Body of pancreas (tissue), 4 donors: ENCODE measurements around the gene P2RX3. TPM values are rescaled to one million over a fixed set of nuclear protein-coding genes. Genes with fewer than 3 reads are reported as not detected.
"Not testable (repeated sequence)": the region's sequence is repeated elsewhere in the genome, so short reads cannot be mapped to it uniquely, and the experiment has no call there.

Source experiments
- ATAC-seq: fragments of 150-250 bp; one replicate; pipeline ENCODE4 v1.9.1; 2016
- DNase-seq, 4 donors: peaks; one replicate each; pipeline ENCODE4 v3.0.0-alpha.2; 2019
- H3K27ac ChIP-seq, 4 donors: fragments of 200-600 bp; sonication (generic); 1 replicate in 3 of 4; 2 replicates in 1 of 4; pipeline versions ENCODE4 v1.5.1 to v1.6.1; 2016 to 2019; ENCODE audit warnings: mild to moderate bottlenecking in 1 of 4, mixed read lengths in 1 of 4, moderate library complexity in 1 of 4
- H3K27me3 ChIP-seq, 2 donors: fragments of 200-600 bp; sonication (generic); one replicate each; pipeline ENCODE4 v1.6.0; 2016; ENCODE audit warnings: mild to moderate bottlenecking in 1 of 2
- H3K36me3 ChIP-seq, 2 donors: fragments of 200-600 bp; sonication (generic); replicated peaks in 1 of 2; 2 replicates each; pipeline ENCODE4 v1.5.1; 2016; ENCODE audit warnings: low read depth in 2 of 2; ENCODE audit not compliant: insufficient read depth in 1 of 2
- H3K4me1 ChIP-seq: fragments of 200-600 bp; sonication (generic); one replicate; pipeline ENCODE4 v1.6.0; 2016
- H3K4me3 ChIP-seq, 2 donors: fragments of 200-600 bp; sonication (generic); 1 replicate in 1 of 2; 2 replicates in 1 of 2; pipeline ENCODE4 v1.5.1; 2016 to 2019
- H3K9me3 ChIP-seq, 3 donors: fragments of 200-600 bp; sonication (generic); 1 replicate in 2 of 3; 2 replicates in 1 of 3; pipeline ENCODE4 v1.5.1; 2016
- POLR2A ChIP-seq, 3 donors: fragments of 450-650 bp; IDR thresholded peaks; one replicate each; pipeline ENCODE4 v1.6.1; 2016; ENCODE audit warnings: antibody characterized with exemption in 3 of 3, mild to moderate bottlenecking in 2 of 3
- WGBS, 2 donors: methylation state at CpG; one replicate each; pipeline ENCODE4 v1.1.5; 2017; 5-methylcytosine and 5-hydroxymethylcytosine counted together
- intact Hi-C: fragments of 100-400 bp; cut with DNase I; formaldehyde crosslinking; loops from one replicate; pipeline ENCODE4 v1.15.1; 2023
- total RNA-seq, 2 donors: library from RNA; depleted of rRNA; stranded (reverse); fragments of >200 nt; gene quantifications; one replicate each; pipeline ENCODE4 v1.1.0, GENCODE V29; 2016
- TF ChIP-seq, protein P1 (sequence below), 7 experiments: fragments of 450-650 bp in 4 of 7; fragments of 200-600 bp in 3 of 7; sonication (generic) in 3 of 7; IDR thresholded peaks; one replicate each; pipeline ENCODE4 v1.5.1; 2016 to 2019; ENCODE audit warnings: antibody characterized with exemption in 7 of 7

P2RX3 gene
- not detected for total RNA-seq

DNA sequence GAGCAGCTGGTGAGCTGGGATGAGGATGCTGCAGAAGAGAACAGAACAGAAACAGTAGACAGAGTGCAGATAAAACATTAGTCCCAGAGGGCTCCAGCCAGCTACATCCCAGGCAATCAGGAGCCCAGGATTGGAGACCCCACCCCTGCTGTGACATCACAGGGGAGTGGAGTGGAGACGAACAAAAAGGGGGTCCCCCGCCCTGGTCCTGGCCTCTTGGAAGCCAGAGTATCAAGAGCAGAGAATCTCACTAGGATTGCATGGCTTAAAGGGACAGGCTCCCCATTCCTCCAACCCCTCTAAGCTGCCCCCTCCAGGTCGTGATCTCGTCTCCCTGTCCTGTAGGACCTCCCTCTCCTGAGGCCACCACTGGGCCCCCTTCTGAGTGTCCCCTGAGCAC lies at the start of gene P2RX3:
P2RX3 (plus strand) TSS at position 211 of the 400 bp plus-strand sequence. CDS start 199 bp downstream, outside the sequence.
- DNase-seq = no peak
- Histone ChIP-seq H3K27ac (no peak within 1 kb of the TSS), H3K36me3 (no peaks in the 10 kb centered on the region), H3K4me1 (peaks cover 19% of the 10 kb centered on the region), H3K4me3 (no peak within 1 kb of the TSS), H3K27me3 (no peaks in the 10 kb centered on the region), H3K9me3 (no peaks in the 10 kb centered on the region)
- no peak for TF ChIP-seq POLR2A (IDR thresholded peaks at IDR 0.05)
- TF ChIP-seq, protein P1, sequence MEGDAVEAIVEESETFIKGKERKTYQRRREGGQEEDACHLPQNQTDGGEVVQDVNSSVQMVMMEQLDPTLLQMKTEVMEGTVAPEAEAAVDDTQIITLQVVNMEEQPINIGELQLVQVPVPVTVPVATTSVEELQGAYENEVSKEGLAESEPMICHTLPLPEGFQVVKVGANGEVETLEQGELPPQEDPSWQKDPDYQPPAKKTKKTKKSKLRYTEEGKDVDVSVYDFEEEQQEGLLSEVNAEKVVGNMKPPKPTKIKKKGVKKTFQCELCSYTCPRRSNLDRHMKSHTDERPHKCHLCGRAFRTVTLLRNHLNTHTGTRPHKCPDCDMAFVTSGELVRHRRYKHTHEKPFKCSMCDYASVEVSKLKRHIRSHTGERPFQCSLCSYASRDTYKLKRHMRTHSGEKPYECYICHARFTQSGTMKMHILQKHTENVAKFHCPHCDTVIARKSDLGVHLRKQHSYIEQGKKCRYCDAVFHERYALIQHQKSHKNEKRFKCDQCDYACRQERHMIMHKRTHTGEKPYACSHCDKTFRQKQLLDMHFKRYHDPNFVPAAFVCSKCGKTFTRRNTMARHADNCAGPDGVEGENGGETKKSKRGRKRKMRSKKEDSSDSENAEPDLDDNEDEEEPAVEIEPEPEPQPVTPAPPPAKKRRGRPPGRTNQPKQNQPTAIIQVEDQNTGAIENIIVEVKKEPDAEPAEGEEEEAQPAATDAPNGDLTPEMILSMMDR (IDR thresholded peaks at IDR 0.05) = no peak
- WGBS, 2 donors = 36 to 46% methylated on average over 3 to 4 of the region's 4 CpGs
- no peak for ATAC-seq
- intact Hi-C loops = no loop called here

DNA sequence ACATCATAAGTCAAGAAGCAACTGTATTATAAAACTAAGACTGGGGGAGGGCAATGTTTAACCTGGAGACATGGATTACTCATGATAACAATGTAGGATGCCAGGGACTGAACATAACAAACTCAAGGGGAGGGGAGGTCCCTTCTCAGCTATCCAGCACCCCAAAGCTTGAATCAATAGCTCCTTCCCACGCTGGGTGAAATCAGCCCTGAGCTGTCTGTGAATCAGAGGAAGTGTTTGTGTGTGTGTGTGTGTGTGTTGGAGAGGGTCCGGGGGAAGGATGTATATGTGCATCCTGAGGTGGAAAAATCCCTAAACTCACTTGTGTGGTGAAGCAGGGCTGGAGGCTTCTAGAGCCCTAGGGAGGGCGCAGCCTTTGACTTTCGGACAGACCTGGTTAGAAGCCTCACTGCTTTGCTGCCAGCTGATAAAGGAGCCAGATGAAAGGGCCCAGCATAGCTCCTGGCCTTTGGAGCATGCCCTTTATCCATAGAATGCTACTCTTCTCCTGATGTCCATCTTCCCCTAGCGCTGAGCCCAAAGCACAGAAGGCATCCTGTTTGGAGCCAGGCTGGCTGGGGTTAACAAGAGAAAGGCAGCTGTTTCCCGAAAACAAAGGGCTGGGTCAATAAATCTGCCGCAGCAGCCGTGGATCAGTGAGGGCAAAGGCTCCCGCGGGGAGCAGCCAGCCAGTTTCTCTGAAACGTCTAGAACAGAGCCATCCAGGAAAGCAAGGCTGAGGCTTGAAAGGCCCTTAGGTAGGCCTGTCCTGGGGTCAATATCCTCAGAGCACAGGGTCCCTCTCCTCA lies 49.2 kb upstream of the P2RX3 start:
- no peak for DNase-seq
- no peak for TF ChIP-seq POLR2A (IDR thresholded peaks at IDR 0.05)
- TF ChIP-seq, protein P1 (IDR thresholded peaks at IDR 0.05) = no peak
- peak overlapping the region in 2 of 4 donors; percentile 2 to 26 for H3K27ac ChIP-seq
- no peak for ATAC-seq
- peaks cover 21% of the 10 kb centered on the region for H3K4me1 ChIP-seq
- 32 to 51% methylated on average over 6 to 11 of the region's 11 CpGs for whole genome bisulfite sequencing, 2 donors
- intact Hi-C loops = no loop called here
- H3K9me3 ChIP-seq = no peaks in the 10 kb centered on the region
- no peaks in the 10 kb centered on the region for H3K36me3 ChIP-seq
- H3K27me3 ChIP-seq = no peaks in the 10 kb centered on the region
- no peak overlapping the region for H3K4me3 ChIP-seq

DNA sequence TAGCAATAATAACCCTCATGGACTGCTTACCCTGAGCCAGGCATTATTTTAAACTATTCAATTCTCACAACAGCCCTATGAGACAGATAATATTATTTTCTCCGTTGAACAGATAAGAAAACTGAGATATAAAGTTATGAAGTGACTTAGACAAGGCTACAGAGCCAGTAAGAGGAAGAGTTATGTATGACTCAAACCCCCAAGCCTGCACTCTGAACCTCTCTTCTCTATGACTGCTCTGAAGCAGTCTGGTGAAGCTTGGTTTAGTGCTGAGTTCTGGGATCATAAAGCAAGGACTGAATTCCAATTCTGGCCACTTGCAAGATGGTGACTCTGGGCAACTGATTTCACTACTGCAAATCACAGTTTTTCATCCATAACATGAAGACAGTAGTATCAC lies 47.9 kb upstream of the P2RX3 start:
- TF ChIP-seq, protein P1 (IDR thresholded peaks at IDR 0.05) = no peak
- TF ChIP-seq POLR2A (IDR thresholded peaks at IDR 0.05) = no peak

DNA sequence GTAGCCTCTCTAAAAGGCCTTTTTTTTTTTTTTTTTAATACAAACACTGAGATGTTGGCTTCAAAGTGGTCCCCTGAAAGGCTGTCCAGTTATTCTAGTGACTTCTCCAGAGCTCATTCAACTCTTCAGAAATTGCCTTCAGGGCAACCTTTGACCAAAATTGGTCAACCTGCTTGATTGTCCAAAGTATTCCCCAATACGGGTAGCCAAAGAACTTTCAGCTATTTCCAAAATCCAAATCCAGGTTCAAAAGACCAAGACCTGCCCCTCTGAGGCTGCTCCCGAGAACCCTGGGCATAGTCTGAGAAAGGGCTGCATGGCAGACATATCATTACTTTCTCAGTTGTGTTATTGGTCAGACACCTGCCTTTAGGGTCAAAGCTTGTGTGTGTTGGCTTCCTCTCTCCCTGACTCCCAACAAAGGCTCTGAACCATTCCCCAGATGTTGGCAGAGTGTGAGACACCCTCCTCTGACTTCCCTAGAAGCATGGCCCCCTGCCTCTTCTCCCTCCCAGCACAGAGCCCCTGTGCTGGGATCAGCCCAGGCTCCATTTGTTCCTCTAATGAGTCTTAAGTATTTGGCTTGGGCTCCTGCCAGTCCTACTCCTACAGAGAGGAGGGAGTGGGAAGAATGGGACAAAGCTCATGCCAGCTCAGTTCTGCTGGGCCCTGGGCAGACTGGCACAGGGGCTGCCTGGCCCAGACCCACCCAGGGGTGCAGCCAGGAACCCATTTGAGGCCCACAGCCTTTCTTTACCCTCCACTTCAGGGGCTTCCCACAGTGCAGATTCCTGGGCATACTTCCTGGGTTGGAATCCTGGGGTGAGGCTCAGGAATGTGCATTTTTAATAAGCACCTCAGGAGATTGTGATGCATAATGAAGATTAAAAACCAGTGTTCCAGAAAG lies 43.7 kb upstream of the P2RX3 start:
- peaks cover 23% of the 10 kb centered on the region for H3K4me1 ChIP-seq
- peak overlapping the region in 2 of 4 donors; percentile 31 to 52 for H3K27ac ChIP-seq
- intact Hi-C loops = no loop called here
- H3K36me3 ChIP-seq = peaks cover 6 to 7% of the 10 kb centered on the region in 2 donors
- DNase-seq (peak in 3 of 4 donors; percentile 38 to 74 (median 65)), ATAC-seq (peak; percentile 47)
- no peak overlapping the region for H3K4me3 ChIP-seq
- peaks cover 0 to 6% (median 0%) of the 10 kb centered on the region in 3 donors for H3K9me3 ChIP-seq
- WGBS, 2 donors = 93 to 100% methylated on average over 1 to 2 of the region's 2 CpGs
- TF ChIP-seq, protein P1 (IDR thresholded peaks at IDR 0.05) = no peak
- TF ChIP-seq POLR2A (IDR thresholded peaks at IDR 0.05) = no peak
- H3K27me3 ChIP-seq = no peaks in the 10 kb centered on the region

More for the DNA sequence above, 47.9 kb upstream of the P2RX3 start:
- DNase-seq (no peak), ATAC-seq (no peak)
- H3K4me3 ChIP-seq = no peak overlapping the region
- no peaks in the 10 kb centered on the region for H3K36me3 ChIP-seq
- intact Hi-C loops = no loop called here
- 7 to 17% methylated on average over 1 of the region's 1 CpG for WGBS, 2 donors
- no peaks in the 10 kb centered on the region for H3K9me3 ChIP-seq
- H3K27ac ChIP-seq = no peak overlapping the region
- H3K27me3 ChIP-seq = no peaks in the 10 kb centered on the region
- H3K4me1 ChIP-seq = peaks cover 32% of the 10 kb centered on the region

DNA sequence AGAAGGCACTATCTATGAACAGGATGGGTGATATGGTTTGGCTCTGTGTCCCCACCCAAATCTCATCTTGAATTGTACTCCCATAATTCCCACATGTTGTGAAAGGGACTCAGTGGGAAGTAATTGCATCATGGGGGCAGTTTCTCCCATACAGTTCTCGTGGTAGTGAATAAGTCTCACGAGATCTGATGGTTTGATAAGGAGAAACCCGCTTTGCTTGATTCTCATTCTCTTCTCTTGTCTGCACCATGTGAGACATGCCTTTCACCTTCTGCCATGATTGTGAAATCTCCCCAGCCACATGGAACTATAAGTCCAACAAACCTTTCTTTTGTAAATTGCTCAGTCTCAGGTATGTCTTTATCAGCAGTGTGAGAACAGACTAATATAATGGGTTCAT lies 41.9 kb upstream of the P2RX3 start:
- H3K27ac ChIP-seq, H3K4me3 ChIP-seq, DNase-seq, ATAC-seq, intact Hi-C loops, H3K9me3 ChIP-seq, H3K27me3 ChIP-seq: not testable (repeated sequence)
- H3K4me1 ChIP-seq = peaks cover 23% of the 10 kb centered on the region
- 83 to 93% methylated on average over 3 of the region's 3 CpGs for WGBS, 2 donors
- peaks cover 23 to 24% of the 10 kb centered on the region in 2 donors for H3K36me3 ChIP-seq
